HAP-1 (cell line): ENCODE data around the gene ANP32B.
A peak's percentile ranks its signal among the peaks of the same experiment; 100 is the strongest.
"Not testable (repeated sequence)": the region's sequence is repeated elsewhere in the genome, so short reads cannot be mapped to it uniquely, and the experiment has no call there.

ENCODE experiments used
- DNase-seq, 2 experiments: peaks; one replicate each; pipeline ENCODE4 v3.0.0-alpha.2; 2016 to 2020; ENCODE audit warnings: low spot score in 2 of 2
- H3K27me3 ChIP-seq: fragments of 250-450 bp; sonication (Bioruptor Pico); 2 replicates; pipeline ENCODE4 v1.5.1; 2020; ENCODE audit warnings: low read depth, mild to moderate bottlenecking, moderate library complexity
- H3K36me3 ChIP-seq: fragments of 250-450 bp; sonication (Bioruptor Pico); replicated peaks from 2 replicates; pipeline ENCODE4 v1.5.1; 2020; ENCODE audit warnings: mild to moderate bottlenecking
- H3K4me1 ChIP-seq: fragments of 250-450 bp; sonication (Bioruptor Pico); 2 replicates; pipeline ENCODE4 v1.5.1; 2020; ENCODE audit warnings: mild to moderate bottlenecking
- H3K4me3 ChIP-seq: fragments of 250-450 bp; sonication (Bioruptor Pico); 2 replicates; pipeline ENCODE4 v1.5.1; 2020; ENCODE audit warnings: mild to moderate bottlenecking, moderate library complexity
- H3K9me3 ChIP-seq: fragments of 250-450 bp; sonication (Bioruptor Pico); 2 replicates; pipeline ENCODE4 v1.5.1; 2020; ENCODE audit warnings: mild to moderate bottlenecking, moderate library complexity
- in situ Hi-C: fragments of 300-500 bp; cut with MboI; formaldehyde crosslinking; loops from 3 replicates; pipeline ENCODE4 v1.14.3; 2020; ENCODE audit warnings: low sequenced_read_pairs, inconsistent platforms, mixed read lengths

The ANP32B gene

DNA sequence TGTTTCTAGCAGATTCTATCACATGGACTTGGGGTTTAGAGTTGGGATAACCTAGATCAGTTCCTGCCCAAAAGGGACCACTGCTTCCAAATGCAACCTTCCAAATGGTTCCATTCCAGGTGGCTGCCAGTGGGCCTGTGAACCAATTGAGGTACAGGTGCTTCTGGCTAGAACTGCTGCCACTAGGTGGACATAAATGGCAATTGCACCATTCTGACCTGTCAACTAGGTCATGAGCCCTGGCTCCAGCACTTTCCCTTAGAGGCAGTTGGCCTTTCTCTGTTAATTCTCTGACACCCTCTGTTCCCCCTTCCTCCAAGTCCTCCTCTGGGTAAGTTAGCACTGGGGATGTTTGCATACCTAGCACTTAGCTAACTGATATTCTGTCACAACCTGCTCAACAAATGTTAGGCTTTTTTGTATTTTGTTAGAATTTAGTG is 28.6 kb upstream of the ANP32B start:
- no peak overlapping the region for H3K4me3 ChIP-seq
- in situ Hi-C loops, result no loop called here
- peak; percentile 44 to 61 for DNase-seq

DNA sequence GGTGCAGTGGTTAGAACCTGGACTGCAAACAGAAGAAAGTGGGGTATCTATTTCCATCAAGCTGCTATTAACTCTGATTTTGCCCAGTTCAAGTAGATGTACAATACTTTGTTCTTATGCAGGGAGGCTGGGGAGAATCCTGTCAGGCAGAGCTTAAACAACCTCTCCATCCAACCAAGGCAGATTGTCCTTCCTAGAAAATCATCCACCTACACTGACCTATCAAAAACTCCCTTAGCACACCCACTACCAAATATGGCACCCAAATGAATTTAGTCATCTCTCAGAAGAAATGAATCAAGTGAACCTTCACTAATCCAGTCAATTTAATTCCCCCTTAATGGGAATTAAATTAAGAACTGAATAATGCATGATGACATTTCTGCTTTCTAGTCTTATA is 26.8 kb upstream of the ANP32B start:
- Histone ChIP-seq H3K9me3 (no peaks in the 10 kb centered on the region; the same call in 1 of the 2 replicates), H3K4me1 (peaks cover under 1% of the 10 kb centered on the region; the same call in 1 of the 2 replicates), H3K4me3 (no peak overlapping the region), H3K27me3 (no peaks in the 10 kb centered on the region), H3K36me3 (no peaks in the 10 kb centered on the region)
- no peak for DNase-seq
- in situ Hi-C loops, result no loop called here

More for the DNA sequence above, 28.6 kb upstream of the ANP32B start:
- H3K4me1 ChIP-seq, result no peaks in the 10 kb centered on the region
- H3K9me3 ChIP-seq, result no peaks in the 10 kb centered on the region; the same call in 1 of the 2 replicates
- H3K27me3 ChIP-seq, result peaks cover 8% of the 10 kb centered on the region
- H3K36me3 ChIP-seq, result no peaks in the 10 kb centered on the region

DNA sequence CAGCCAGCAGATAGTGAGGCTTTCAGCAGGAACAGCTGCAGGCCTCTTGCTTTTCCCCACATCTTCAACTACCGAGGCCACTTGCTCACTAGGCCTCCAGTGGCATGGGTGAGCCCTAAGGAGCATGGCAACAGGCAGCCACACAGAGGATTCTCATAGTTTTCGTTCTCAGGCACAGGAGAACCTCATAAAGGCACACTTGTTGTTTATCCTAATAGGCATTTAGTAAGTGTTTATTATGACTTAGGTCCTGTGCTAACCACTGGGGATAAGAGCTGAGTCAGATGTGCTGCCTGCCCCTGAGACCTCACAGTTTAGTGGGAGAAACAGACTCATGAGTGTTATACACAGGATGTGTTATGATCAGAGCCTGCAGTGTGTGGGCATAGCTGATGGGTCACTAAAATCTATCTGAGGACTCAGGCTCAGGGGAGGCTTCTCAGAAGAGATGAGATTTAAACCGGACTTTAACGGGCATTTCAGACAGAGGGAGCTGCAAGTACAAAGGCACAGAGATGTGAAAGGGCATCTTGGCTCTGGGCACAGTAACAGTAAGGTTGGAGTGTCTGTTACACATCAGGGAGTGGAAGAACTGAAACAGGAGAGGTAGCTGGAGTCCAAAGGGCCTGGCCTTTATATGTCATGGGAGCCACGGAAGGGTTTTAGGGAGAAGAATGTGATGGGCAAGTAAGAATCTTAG is 24.2 kb upstream of the ANP32B start:
- Histone ChIP-seq H3K36me3 (no peaks in the 10 kb centered on the region), H3K9me3 (no peaks in the 10 kb centered on the region), H3K4me1 (peaks cover 14% of the 10 kb centered on the region), H3K27me3 (no peaks in the 10 kb centered on the region), H3K4me3 (no peak overlapping the region)
- in situ Hi-C loops, result no loop called here
- no peak for DNase-seq

DNA sequence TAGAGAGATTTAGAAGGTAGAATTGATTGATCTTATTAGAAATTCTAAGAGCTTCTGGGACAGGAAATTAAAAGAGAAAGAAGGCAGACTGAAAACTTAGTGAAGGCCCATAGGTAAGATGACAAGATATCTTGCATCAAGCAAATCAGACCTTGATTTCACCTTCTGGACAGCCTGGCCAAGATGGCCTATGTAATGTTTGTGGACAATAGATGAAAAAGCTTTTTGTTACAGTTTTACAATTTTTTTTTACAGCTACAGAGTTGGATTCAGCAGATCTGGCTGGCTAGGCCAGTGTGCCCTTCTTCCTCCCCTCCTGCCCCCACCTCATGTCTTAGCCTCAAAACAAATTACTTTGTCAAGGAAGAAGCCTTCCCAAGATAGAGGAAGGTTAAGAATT is 23.6 kb upstream of the ANP32B start:
- DNase-seq, result no peak
- Histone ChIP-seq H3K4me3 (no peak overlapping the region), H3K9me3 (no peaks in the 10 kb centered on the region), H3K27me3 (no peaks in the 10 kb centered on the region), H3K4me1 (peaks cover 14% of the 10 kb centered on the region), H3K36me3 (no peaks in the 10 kb centered on the region)
- in situ Hi-C loops, result no loop called here

DNA sequence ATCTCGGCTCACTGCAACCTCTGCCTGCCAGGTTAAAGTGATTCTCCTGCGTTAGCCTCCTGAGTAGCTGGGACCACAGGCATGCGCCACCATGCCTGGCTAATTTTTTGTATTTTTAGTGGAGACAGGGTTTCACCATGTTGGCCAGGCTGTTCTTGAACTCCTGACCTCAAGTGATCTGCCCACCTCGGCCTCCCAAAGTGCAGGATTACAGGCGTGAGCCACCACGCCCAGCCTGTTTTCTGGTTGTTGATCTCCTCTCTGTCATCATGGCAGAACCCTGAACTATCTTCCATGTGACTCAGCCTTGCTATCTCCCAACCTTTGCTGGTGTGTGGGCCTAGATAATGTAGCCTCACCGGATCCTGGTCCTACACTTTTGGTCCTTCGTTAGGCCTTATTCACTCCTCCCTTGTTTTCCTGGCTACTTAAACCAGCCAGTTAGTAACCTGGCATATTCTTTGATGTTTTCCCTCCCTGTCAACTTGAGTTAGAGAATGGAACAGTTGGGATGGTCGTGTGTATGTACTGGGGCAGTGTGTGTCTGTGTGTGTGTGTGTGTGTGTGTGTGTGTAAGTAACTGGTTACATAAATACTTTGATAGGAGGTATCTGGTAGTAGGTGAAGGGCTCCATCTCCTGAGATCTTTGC is 22.3 kb upstream of the ANP32B start:
- H3K27me3 ChIP-seq, H3K36me3 ChIP-seq, H3K9me3 ChIP-seq, DNase-seq, in situ Hi-C loops, H3K4me3 ChIP-seq: not testable (repeated sequence)
- H3K4me1 ChIP-seq, result peaks cover 14% of the 10 kb centered on the region

DNA sequence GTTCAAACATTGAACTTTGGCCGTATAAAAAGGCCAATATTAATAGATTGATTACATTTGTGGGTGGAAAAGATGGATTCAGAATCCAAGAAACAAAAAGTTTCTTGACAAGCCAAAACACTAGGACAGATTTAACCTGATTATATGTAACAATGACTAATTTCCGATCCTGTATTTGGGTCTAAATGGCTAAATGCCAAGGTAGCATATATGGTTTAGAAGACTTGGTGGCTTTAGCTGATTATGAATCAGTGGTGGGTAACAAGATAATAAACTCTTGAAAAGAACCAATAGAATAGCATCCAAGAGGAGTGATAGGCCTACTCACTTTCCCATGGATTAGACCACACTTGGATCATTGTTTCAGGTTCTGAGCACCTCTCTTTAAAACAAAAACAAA is 21.8 kb upstream of the ANP32B start:
- in situ Hi-C loops, result no loop called here
- Histone ChIP-seq H3K27me3 (no peaks in the 10 kb centered on the region), H3K9me3 (no peaks in the 10 kb centered on the region)

DNA sequence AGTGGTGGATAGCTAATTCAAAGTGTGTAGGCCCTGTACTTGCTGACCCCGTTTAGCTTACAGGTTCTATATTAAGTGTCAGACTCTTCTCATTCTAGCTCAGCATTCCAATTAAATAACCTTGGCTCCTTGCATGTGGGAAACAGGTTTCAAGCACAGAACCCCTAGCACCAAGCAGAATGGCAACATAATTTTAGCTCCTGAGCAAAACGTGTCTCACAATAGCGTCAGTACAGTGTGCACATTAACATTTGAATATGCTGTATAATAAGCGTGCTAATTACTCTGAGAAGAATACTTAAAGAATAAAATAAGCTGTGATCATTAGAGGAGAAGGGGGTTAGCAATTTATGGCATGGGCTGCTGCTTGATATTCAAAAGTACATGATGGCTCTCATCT is 21.0 kb upstream of the ANP32B start:
- Histone ChIP-seq H3K4me1 (peaks cover 14% of the 10 kb centered on the region), H3K27me3 (no peaks in the 10 kb centered on the region), H3K9me3 (no peaks in the 10 kb centered on the region), H3K36me3 (no peaks in the 10 kb centered on the region), H3K4me3 (no peak overlapping the region)
- peak; percentile 48 to 85 for DNase-seq
- in situ Hi-C loops, result no loop called here

More for the DNA sequence above, 21.8 kb upstream of the ANP32B start:
- Histone ChIP-seq H3K4me3 (no peak overlapping the region), H3K36me3 (no peaks in the 10 kb centered on the region), H3K4me1 (peaks cover 14% of the 10 kb centered on the region)
- DNase-seq, result no peak

DNA sequence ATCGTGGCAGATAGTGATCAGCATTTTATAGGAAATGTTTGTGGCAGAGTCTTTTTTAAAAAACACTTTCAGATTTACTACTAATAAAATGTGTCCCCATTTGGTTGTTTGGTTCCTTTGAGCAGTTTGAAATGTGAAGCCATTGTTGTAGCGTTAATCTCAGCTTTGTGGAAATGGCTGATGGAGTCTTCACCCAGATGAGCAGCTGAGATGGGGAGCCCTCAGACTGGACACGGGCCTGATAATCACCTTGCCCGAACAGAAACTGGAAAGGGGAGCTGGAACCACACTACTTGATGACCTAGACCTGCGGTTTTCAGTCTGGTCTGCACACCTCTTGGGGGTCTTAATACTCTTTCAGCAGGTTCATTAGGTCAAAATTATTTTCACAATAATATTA is 20.6 kb upstream of the ANP32B start:
- H3K27me3 ChIP-seq, result no peaks in the 10 kb centered on the region
- H3K4me3 ChIP-seq, result no peak overlapping the region
- no peaks in the 10 kb centered on the region for H3K36me3 ChIP-seq
- H3K4me1 ChIP-seq, result peaks cover 14% of the 10 kb centered on the region
- in situ Hi-C loops, result no loop called here
- no peaks in the 10 kb centered on the region for H3K9me3 ChIP-seq
- DNase-seq, result peak in 1 of 2 experiments; percentile 26

DNA sequence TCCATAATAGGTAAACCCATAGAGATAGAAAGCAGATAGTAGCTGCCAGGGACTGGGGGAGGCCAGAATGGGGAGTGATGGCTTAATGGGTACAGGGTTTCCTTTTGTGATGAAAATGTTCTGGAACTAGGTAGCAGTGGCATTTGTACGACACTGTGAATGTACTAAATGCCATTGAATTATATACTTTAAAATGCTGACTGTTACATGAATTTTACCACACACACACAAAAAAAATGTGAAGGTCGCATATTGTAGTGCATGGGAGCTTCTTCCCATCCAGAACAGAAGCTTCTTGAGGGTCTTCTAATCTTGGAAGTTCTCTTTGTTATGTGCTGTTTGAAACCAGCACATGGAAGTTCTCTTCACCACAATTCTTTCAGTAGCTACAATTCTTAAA is 19.9 kb upstream of the ANP32B start:
- H3K36me3 ChIP-seq, result no peaks in the 10 kb centered on the region
- H3K4me3 ChIP-seq, result no peak overlapping the region
- no peak for DNase-seq
- peaks cover 14% of the 10 kb centered on the region for H3K4me1 ChIP-seq
- in situ Hi-C loops, result no loop called here
- H3K9me3 ChIP-seq, result no peaks in the 10 kb centered on the region
- H3K27me3 ChIP-seq, result no peaks in the 10 kb centered on the region

DNA sequence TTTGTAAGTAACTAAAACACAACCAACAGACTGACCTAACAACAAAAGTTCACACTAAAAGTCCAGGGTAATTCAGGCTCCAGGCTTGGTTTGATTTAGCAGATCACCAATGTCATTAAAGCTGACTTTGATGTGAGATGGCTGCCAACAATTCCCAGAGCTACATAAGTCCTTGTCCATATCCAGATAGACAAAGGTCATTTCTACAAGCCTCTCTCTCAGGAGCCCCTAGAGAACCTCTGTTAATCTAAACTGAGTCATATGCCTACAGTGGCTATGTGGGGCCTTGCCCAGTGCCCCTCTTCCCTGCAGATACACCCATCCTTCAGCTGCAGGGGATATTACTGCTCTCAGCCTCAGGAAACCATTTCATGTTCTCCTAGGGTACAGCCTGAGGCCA is 18.2 kb upstream of the ANP32B start:
- no peaks in the 10 kb centered on the region for H3K27me3 ChIP-seq
- H3K4me3 ChIP-seq, result no peak overlapping the region
- no peaks in the 10 kb centered on the region for H3K9me3 ChIP-seq
- no peak for DNase-seq
- H3K36me3 ChIP-seq, result no peaks in the 10 kb centered on the region
- peaks cover 14% of the 10 kb centered on the region for H3K4me1 ChIP-seq
- in situ Hi-C loops, result no loop called here

DNA sequence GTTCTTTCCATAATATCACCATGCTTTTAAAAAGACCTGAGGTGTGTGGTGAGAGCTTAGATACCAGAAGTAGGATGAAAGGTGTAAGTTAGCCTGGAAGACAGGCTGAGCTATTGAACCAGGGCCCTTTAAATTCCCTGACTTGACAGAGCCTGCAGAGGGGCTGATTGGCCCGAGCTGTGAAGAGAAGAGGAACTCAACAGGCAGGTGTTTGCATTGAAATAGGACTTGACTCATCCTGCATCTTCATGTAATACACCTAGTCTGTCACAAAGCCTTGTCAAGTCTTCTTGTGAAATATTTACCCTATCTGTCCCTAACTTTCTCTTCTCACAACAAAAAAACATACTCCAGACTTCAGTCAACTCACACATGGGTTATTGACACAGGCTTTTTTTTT is 16.6 kb upstream of the ANP32B start:
- no peaks in the 10 kb centered on the region for H3K36me3 ChIP-seq
- H3K9me3 ChIP-seq, result no peaks in the 10 kb centered on the region
- DNase-seq, result no peak
- H3K27me3 ChIP-seq, result no peaks in the 10 kb centered on the region
- H3K4me1 ChIP-seq, result peaks cover 12% of the 10 kb centered on the region
- H3K4me3 ChIP-seq, result no peak overlapping the region
- in situ Hi-C loops, result no loop called here

DNA sequence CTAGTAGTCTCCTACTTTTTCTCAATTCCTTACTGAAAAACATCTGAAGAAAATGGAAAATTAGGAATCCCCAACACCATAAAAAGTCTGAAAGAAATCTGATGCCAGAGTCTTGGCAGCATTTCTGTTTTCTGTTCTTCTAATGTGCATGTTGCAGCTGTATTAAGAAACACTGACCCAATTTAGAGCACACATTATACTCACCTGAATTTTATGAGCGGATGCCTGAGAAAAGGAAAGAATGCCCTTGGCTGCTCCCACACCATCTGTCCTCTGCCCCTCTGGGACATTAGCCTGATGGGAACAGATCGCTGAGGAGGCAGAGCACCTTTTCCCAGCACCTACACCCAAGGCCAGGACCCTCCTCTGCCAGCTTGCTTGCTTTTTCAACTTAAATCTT is 14.1 kb upstream of the ANP32B start:
- Histone ChIP-seq H3K36me3 (no peaks in the 10 kb centered on the region), H3K4me1 (no peaks in the 10 kb centered on the region), H3K27me3 (peaks cover 5% of the 10 kb centered on the region; the same call in 1 of the 2 replicates), H3K4me3 (no peak overlapping the region), H3K9me3 (no peaks in the 10 kb centered on the region)
- no peak for DNase-seq
- in situ Hi-C loops, result no loop called here

DNA sequence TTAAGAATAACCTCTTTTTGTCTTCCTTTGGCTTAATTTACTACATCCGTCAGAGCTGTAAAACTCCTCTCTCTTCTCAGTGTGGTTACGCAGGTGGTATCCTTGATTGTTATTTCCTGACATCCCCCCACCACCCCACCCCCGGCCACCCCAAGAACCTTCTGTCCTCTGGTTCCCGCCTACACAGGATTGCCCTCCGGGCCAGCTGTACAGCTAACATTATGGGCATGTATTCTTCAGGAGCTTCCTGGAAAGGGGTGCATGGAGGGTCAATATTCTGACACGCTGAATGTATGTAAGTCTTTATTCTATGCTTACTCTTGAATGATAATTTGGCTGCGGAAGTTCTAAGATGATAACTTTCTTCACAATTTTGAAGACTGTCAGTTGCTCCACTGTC is 13.0 kb upstream of the ANP32B start:
- no peaks in the 10 kb centered on the region for H3K4me1 ChIP-seq
- no peak for DNase-seq
- peaks cover 5% of the 10 kb centered on the region; the same call in 1 of the 2 replicates for H3K27me3 ChIP-seq
- in situ Hi-C loops, result no loop called here
- H3K36me3 ChIP-seq, result no peaks in the 10 kb centered on the region
- no peak overlapping the region for H3K4me3 ChIP-seq
- no peaks in the 10 kb centered on the region for H3K9me3 ChIP-seq

DNA sequence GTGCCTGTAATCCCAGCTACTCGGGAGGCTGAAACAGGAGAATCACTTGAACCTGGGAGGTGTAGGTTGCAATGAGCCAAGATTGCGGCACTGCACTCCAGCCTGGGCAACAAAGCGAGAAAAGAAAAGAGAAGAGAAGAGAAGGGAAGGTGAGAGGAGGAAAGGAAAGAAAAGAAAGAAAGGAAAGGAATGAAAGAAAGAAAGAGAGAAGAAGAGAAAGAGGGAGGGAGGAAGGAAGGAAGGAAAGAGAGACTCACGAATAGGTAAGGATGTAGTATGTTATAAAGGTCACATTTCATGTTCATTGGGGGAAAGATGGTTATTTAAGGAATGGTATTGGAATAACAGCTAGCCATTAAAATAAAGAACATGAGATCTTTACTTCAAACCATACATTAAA is 10.4 kb upstream of the ANP32B start:
- no peak for DNase-seq
- H3K36me3 ChIP-seq, result no peaks in the 10 kb centered on the region
- H3K27me3 ChIP-seq, result peaks cover 5% of the 10 kb centered on the region; the same call in 1 of the 2 replicates
- no peaks in the 10 kb centered on the region for H3K4me1 ChIP-seq
- in situ Hi-C loops, result no loop called here
- H3K9me3 ChIP-seq, result no peaks in the 10 kb centered on the region
- no peak overlapping the region for H3K4me3 ChIP-seq
